ENCODE data around the gene SOX14.

DNA sequence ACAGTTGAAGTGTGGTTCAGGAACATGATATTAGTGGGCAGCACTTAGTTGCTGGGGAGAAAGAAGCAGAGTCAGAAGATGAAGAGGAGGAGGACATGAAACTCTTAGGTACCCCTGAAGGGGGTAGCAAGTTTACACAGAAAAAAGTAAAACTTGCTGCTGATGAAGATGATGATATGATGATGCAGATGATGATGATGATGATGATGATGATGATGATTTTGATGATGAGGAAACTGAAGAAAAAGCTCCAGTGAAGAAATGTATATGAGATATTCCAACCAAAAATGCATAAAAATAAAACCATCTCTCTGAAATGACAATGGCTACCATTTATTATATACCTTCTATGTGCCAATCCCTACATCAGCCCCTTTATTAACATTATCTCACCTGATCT, 39.9 kb upstream of the SOX14 start:
- TF ChIP-seq, protein P1, sequence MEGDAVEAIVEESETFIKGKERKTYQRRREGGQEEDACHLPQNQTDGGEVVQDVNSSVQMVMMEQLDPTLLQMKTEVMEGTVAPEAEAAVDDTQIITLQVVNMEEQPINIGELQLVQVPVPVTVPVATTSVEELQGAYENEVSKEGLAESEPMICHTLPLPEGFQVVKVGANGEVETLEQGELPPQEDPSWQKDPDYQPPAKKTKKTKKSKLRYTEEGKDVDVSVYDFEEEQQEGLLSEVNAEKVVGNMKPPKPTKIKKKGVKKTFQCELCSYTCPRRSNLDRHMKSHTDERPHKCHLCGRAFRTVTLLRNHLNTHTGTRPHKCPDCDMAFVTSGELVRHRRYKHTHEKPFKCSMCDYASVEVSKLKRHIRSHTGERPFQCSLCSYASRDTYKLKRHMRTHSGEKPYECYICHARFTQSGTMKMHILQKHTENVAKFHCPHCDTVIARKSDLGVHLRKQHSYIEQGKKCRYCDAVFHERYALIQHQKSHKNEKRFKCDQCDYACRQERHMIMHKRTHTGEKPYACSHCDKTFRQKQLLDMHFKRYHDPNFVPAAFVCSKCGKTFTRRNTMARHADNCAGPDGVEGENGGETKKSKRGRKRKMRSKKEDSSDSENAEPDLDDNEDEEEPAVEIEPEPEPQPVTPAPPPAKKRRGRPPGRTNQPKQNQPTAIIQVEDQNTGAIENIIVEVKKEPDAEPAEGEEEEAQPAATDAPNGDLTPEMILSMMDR (IDR thresholded peaks at IDR 0.05), result no peak
- no peak for TF ChIP-seq EP300 (IDR thresholded peaks at IDR 0.05; ENCODE audit: low read depth)
- no peak for TF ChIP-seq POLR2AphosphoS5 (IDR thresholded peaks at IDR 0.05)
- no peak for TF ChIP-seq POLR2A (IDR thresholded peaks at IDR 0.05)
